ENCODE results near the gene IGF2R.

- TF ChIP-seq POLR2AphosphoS5 (IDR thresholded peaks at IDR 0.05) (no peak), CTCF (IDR thresholded peaks at IDR 0.05) (no peak), POLR2A (IDR thresholded peaks at IDR 0.05) (no peak)
These were observed 151.2 kb downstream of the IGF2R start for GRCh38 chr6:160120087-160120486.

Measured in stomach (tissue), 4 donors.